B cell (primary cell): Measurements from ENCODE around the gene RBP3. TPM values are rescaled to one million over a fixed set of nuclear protein-coding genes. Genes with fewer than 3 reads are reported as not detected.

Experiments
- ATAC-seq: fragments of 200-7000 bp; cut with Tn5 transposase; one replicate; pipeline ENCODE4 v1.10.0; 2021; ENCODE audit warnings: low read depth, mild to moderate bottlenecking, moderate number of reproducible peaks, moderate library complexity
- CTCF ChIA-PET: fragments of 350-600 bp; sonication (Branson Sonifier 250); formaldehyde crosslinking; loops from one replicate; lab custom pipeline; 2021; ENCODE audit warnings: antibody characterized with exemption, inconsistent platforms; lab: Charles Lee
- POLR2A ChIA-PET: fragments of 350-600 bp; sonication (Branson Sonifier 250); formaldehyde crosslinking; loops from one replicate; lab custom pipeline; 2021; ENCODE audit warnings: antibody characterized with exemption; lab: Charles Lee
- DNase-seq: peaks from one replicate; pipeline ENCODE4 v3.0.0; 2013
- H2AFZ ChIP-seq: 2 replicates; pipeline ENCODE4 v1.6.1; 2012; ENCODE audit warnings: mild to moderate bottlenecking, low read depth, low read length; ENCODE audit not compliant: insufficient read depth, poor library complexity, severe bottlenecking
- H3K27ac ChIP-seq, 2 donors: 1 replicate in 1 of 2; 2 replicates in 1 of 2; pipeline ENCODE4 v1.5.1; 2012 to 2013; ENCODE audit warnings: low read length in 2 of 2, mild to moderate bottlenecking in 2 of 2, moderate library complexity in 1 of 2
- H3K27me3 ChIP-seq, 4 experiments: fragments of 200-600 bp in 1 of 4; sonication (generic) in 1 of 4; replicated peaks in 1 of 4; 1 replicate in 2 of 4; 2 replicates in 2 of 4; pipeline versions ENCODE4 v1.6.1 to v1.7.0; 2013 to 2016; ENCODE audit warnings: low read length in 3 of 4, mild to moderate bottlenecking in 2 of 4, mixed read lengths in 1 of 4, moderate library complexity in 1 of 4; ENCODE audit not compliant: insufficient read depth in 4 of 4, control insufficient read depth in 3 of 4; ENCODE audit errors: control extremely low read depth in 1 of 4
- H3K36me3 ChIP-seq, 2 experiments: replicated peaks in 1 of 2; 1 replicate in 1 of 2; 2 replicates in 1 of 2; pipeline versions ENCODE4 v1.6.1 to v1.7.1; 2013; ENCODE audit warnings: low read length in 1 of 2; ENCODE audit not compliant: insufficient read depth in 2 of 2, control insufficient read depth in 1 of 2; ENCODE audit errors: control extremely low read depth in 1 of 2, extremely low read depth in 1 of 2
- H3K4me1 ChIP-seq, 2 donors: fragments of 200-600 bp in 1 of 2; sonication (generic) in 1 of 2; 1 replicate in 1 of 2; 2 replicates in 1 of 2; pipeline versions ENCODE4 v1.5.1 to v1.6.1; 2013 to 2017; ENCODE audit warnings: low read length in 2 of 2; ENCODE audit not compliant: control insufficient read depth in 2 of 2, insufficient read depth in 2 of 2
- H3K4me2 ChIP-seq: replicated peaks from 2 replicates; pipeline ENCODE3; 2012; ENCODE audit warnings: mild to moderate bottlenecking, low read depth, low read length; ENCODE audit not compliant: poor library complexity, severe bottlenecking
- H3K4me3 ChIP-seq, 5 experiments: fragments of 200-600 bp in 1 of 5; sonication (generic) in 1 of 5; 1 replicate in 3 of 5; 2 replicates in 2 of 5; pipeline versions ENCODE4 v1.5.1 to v1.7.0; 2011 to 2016; ENCODE audit warnings: low read length in 4 of 5, mild to moderate bottlenecking in 4 of 5, low read depth in 2 of 5, control low read depth in 1 of 5, moderate library complexity in 1 of 5; ENCODE audit not compliant: insufficient read depth in 1 of 5; ENCODE audit errors: control extremely low read depth in 1 of 5, extremely low read depth in 1 of 5
- H3K79me2 ChIP-seq: fragments of 200-600 bp; sonication (generic); one replicate; pipeline ENCODE4 v1.6.0; 2016; ENCODE audit warnings: low read length; ENCODE audit not compliant: control insufficient read depth, insufficient read depth
- H3K9ac ChIP-seq: fragments of 200-600 bp; sonication (generic); 2 replicates; pipeline ENCODE4 v1.6.1; 2017; ENCODE audit warnings: mild to moderate bottlenecking, low read length, moderate library complexity
- H3K9me3 ChIP-seq, 3 donors: one replicate each; pipeline versions ENCODE4 v1.6.1 to v1.7.1; 2013; ENCODE audit warnings: low read length in 2 of 3; ENCODE audit not compliant: control insufficient read depth in 2 of 3, insufficient read depth in 1 of 3; ENCODE audit errors: control extremely low read depth in 1 of 3
- H4K20me1 ChIP-seq: 2 replicates; pipeline ENCODE4 v1.6.0; 2012; ENCODE audit warnings: mild to moderate bottlenecking, low read length; ENCODE audit not compliant: insufficient read depth, control insufficient read depth, poor library complexity, severe bottlenecking
- H3K27ac Mint-ChIP-seq: one replicate; pipeline ENCODE4 v1.8.0; 2021; ENCODE audit warnings: mixed read lengths
- H3K27me3 Mint-ChIP-seq: one replicate; pipeline ENCODE4 v1.8.0; 2021; ENCODE audit warnings: mixed read lengths
- H3K4me1 Mint-ChIP-seq: one replicate; pipeline ENCODE4 v1.8.0; 2021; ENCODE audit warnings: mixed read lengths
- H3K4me3 Mint-ChIP-seq: one replicate; pipeline ENCODE4 v1.8.0; 2021; ENCODE audit warnings: mixed read lengths
- H3K9me3 Mint-ChIP-seq: one replicate; pipeline ENCODE4 v1.8.0; 2022; ENCODE audit warnings: mixed read lengths; ENCODE audit not compliant: insufficient read depth
- CTCF ChIP-seq: fragments of 200-600 bp; IDR thresholded peaks from one replicate; pipeline ENCODE4 v1.8.0; 2022; ENCODE audit warnings: antibody characterized with exemption, mild to moderate bottlenecking
- EZH2 ChIP-seq: IDR thresholded peaks from 2 replicates; pipeline ENCODE4 v1.6.1; 2012; ENCODE audit warnings: borderline replicate concordance, low read depth, mild to moderate bottlenecking, moderate library complexity, low read length; ENCODE audit not compliant: insufficient read depth, poor library complexity, severe bottlenecking
- WGBS: methylation state at CpG from one replicate; pipeline ENCODE4 v1.1.5; 2013; ENCODE audit warnings: missing lambda C conversion rate; ENCODE audit not compliant: insufficient coverage; 5-methylcytosine and 5-hydroxymethylcytosine counted together
- intact Hi-C: fragments of 100-400 bp; cut with micrococcal nuclease; formaldehyde crosslinking; loops from one replicate; pipeline ENCODE4 v1.10.0; 2022
- polyA plus RNA-seq: library from polyadenylated mRNA; depleted of rRNA; stranded (reverse); fragments of >200 nt; gene quantifications from 2 replicates; pipeline ENCODE4 v1.2.3, GENCODE V29; 2012
- total RNA-seq, 2 donors: library from RNA; stranded (reverse); fragments of 120-200 nt in 1 of 2; gene quantifications; 1 replicate in 1 of 2; 2 replicates in 1 of 2; pipeline versions ENCODE4 v1.2.3 to v1.2.4, GENCODE V29; 2013 to 2022

RBP3 gene
- total and polyA plus RNA-seq, 2 donors (not counting 1 experiment from before 2014, with no cell fraction given), result not detected

DNA sequence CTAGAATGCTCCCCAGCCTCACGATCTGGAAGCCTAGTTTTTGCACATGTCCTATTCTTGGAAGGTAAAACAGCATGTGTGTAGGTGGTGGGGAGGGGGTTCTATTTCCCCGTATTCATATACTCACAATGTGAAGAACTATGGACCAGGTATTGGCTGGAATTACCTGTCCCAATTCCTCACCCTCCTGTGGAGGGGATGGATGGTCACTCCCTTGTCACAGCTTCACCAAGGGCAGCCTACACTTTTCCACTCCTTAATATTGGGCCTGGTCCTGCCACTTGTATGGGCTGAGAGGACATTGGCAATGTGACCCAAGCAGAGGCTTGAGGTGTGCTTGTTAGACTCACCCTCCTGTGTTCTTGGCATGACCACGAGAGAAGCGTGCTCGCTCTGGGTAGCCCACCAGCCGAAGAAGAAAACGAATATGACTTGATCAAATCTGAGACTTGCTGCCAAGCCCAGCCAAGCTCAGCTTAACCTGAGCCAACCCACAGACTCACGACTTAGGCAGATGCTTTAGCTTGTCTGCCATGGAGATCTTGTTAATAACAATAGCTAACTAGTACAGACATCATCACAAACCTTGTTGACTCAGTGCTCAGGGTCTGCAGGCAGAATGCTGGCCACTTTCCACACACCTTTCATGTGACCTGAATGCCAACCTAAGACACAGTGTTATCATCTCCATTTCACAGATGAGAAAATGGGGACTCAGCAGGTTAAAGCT, 18.7 kb downstream of the RBP3 start:
- 93% methylated on average over 6 of the region's 8 CpGs for WGBS
- Histone ChIP-seq H3K9ac (no peak overlapping the region), H3K4me2 (no peak overlapping the region), H3K79me2 (no peaks in the 10 kb centered on the region), H3K36me3 (no peaks in the 10 kb centered on the region), H3K4me1 (no peaks in the 10 kb centered on the region), H3K27ac (no peak overlapping the region), H4K20me1 (no peaks in the 10 kb centered on the region), H3K4me3 (no peak overlapping the region), H2AFZ (no peak overlapping the region), H3K9me3 (no peaks in the 10 kb centered on the region), H3K27me3 (no peaks in the 10 kb centered on the region)
- no peak for TF ChIP-seq EZH2
- TF ChIP-seq CTCF, result no peak
- CTCF ChIA-PET, result no interaction called here
- POLR2A ChIA-PET, result interaction anchor here (0.6 kb wide), 1 partner anchor 867 kb away, joined by 3 read pairs; no protein-coding TSS in a partner anchor
- Mint-ChIP-seq H3K9me3 (no peaks in the 10 kb centered on the region), H3K4me1 (no peaks in the 10 kb centered on the region), H3K4me3 (no peak overlapping the region), H3K27ac (no peak overlapping the region), H3K27me3 (no peaks in the 10 kb centered on the region)
- intact Hi-C loops, result no loop called here
- ATAC-seq, result no peak
- no peak for DNase-seq

- H3K79me2 ChIP-seq, result no peaks in the 10 kb centered on the region
- Mint-ChIP-seq H3K4me3 (no peak overlapping the region), H3K4me1 (no peaks in the 10 kb centered on the region), H3K27ac (no peak overlapping the region), H3K9me3 (no peaks in the 10 kb centered on the region), H3K27me3 (no peaks in the 10 kb centered on the region)
- TF ChIP-seq CTCF (no peak), EZH2 (no peak)
- H3K4me3 ChIP-seq, result no peak overlapping the region
- H3K9me3 ChIP-seq, result no peaks in the 10 kb centered on the region
- DNase-seq (no peak), ATAC-seq (no peak)
- POLR2A ChIA-PET, result no interaction called here
- H3K9ac ChIP-seq, result no peak overlapping the region
- 94% methylated on average over 11 of the region's 11 CpGs for WGBS
- H3K27ac ChIP-seq, result no peak overlapping the region
- H2AFZ ChIP-seq, result no peak overlapping the region
- no peak overlapping the region for H3K4me2 ChIP-seq
- no peaks in the 10 kb centered on the region for H3K4me1 ChIP-seq
- CTCF ChIA-PET, result no interaction called here
- intact Hi-C loops, result no loop called here
- no peaks in the 10 kb centered on the region for H3K27me3 ChIP-seq
- H4K20me1 ChIP-seq, result no peaks in the 10 kb centered on the region
- no peaks in the 10 kb centered on the region for H3K36me3 ChIP-seq
These were observed 19.5 kb downstream of the RBP3 start for GRCh38 chr10:47367646-47368045.
